AG10803 (cell line): ENCODE data around the gene GRIK3.

Experiments used
- DNase-seq: peaks from one replicate; pipeline ENCODE4 v3.0.0; 2010; ENCODE audit warnings: low read depth
- H3K4me3 ChIP-seq: 2 replicates; pipeline ENCODE4 v1.5.1; 2011; ENCODE audit warnings: mild to moderate bottlenecking, low read length, control low read depth
- CTCF ChIP-seq: conservative IDR thresholded peaks from 2 replicates; pipeline ENCODE4 v1.5.1; 2011; ENCODE audit warnings: mild to moderate bottlenecking, low read length, control low read depth, inconsistent platforms

The GRIK3 gene

GRCh38 chr1:36885540-36886357 is 148.6 kb downstream of the GRIK3 start:
- H3K4me3 ChIP-seq, result no peak overlapping the region
- DNase-seq, result no peak
- no peak for TF ChIP-seq CTCF

DNA sequence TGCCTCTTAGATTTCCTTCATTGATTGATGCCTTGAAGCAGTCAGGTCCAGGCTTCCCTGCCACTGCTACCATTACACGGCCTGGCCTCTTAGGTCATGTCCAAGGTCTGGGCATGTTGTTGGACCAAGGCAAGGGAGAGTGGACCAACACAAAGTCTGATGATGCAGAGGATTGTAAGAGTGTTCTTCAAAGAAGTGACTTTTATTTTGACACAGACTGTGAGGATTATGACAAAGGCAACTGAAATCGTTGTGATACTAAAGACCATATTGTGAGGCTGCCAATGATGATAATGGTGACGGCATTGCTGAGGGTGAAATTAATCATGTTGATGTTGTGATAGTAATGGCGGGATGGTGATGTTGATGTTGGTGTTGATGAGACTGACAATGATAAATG is 149.5 kb downstream of the GRIK3 start:
- DNase-seq, result no peak
- no peak overlapping the region for H3K4me3 ChIP-seq
- no peak for TF ChIP-seq CTCF

DNA sequence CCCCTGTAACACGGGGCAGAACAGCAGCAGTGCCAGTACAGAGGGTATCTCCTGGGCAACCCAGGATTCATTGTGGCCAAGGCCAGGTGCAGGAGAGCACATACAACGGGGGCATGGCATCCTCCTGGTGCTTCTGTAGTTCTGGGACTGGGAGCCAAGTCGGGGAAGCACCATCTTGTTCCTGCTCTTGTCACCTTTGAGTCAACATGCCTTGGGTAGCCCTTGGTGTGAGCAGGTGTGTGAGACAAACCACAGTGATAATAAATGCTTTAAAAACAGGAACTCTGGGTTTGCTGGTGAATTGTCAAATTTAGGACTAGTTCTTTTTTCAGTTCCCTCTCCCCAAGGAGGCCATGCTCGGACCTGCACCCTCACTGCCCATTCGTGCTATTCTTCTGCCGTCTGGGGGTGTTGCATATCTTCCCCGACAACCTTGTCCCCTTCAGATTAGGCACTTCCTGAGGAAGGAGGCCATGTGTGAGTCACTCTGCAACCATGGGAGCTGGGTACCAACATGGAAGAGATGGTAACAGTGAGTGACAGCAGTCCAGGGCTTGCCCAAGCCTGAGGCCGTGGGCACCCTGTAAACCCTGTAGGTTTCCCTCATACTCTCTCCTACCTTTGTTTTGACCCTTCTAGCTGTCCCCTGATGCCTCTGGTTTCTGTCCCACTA is 150.2 kb downstream of the GRIK3 start:
- H3K4me3 ChIP-seq, result no peak overlapping the region
- no peak for DNase-seq
- TF ChIP-seq CTCF, result no peak

DNA sequence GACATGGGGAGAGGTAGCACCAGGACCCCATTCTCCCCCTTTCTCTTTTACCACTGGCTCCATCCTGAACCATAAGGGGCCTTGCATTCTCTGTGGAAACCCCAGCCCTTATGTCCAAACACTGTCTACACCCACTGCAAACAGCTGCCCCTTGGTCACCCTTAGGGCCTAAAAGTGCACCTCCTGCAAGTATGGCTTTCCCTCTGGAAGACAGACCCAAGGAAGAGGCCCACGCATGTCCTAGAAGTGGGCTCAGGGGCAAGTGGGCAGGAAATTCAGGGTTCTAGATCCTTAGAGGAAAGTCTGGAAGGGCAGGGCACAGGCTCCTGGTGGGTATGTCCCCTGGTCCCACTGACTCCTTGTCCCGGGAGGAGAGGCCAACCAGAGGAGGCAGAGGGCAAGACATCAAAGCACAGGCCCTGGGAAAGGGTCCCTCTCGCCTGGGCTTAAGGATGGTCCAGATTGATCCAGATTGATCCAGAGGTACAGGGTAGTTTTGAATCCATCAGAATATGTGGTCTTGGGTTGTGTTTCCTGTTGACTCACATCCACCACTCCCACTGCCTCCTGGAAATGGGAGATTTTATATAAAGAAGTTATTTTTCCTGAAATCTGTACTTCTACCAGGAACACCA is 150.9 kb downstream of the GRIK3 start:
- no peak for TF ChIP-seq CTCF

DNA sequence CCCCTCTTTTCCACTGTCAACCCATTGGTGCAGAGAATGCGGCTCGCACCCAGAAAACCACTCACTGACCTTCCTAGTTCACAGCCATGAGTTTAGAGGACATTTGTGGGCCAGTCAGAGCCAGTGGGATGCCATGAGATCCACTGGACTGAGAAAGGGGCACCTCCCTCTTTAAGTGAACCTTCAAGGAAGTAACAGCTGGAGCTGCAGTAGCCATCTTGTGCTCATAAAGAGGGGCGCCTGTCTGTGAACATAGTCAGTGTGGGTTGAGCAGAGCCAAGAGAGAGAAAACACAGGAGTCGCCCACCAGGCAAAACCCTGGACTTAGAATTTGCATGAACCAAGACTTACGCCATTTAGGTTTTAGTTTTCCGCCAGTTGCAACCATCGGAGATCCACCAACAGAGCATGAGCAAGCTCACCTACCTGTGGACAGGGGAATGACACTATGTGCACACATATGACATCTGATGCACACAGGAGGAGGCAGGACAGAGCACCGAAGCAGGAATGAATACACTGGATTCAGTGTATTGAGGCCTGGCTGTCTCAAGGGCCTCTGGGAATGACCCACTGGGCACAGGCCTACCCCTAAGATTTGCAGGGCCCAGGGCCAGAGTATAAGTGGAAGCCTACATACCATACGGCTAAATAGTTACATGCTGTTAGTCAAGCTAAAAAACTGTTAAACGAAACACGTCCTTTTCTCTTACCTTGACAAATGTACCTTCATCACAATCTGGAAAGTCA is 151.6 kb downstream of the GRIK3 start:
- no peak overlapping the region for H3K4me3 ChIP-seq
- no peak for DNase-seq
- TF ChIP-seq CTCF, result no peak

More for the DNA sequence above, 150.9 kb downstream of the GRIK3 start:
- DNase-seq, result no peak
- no peak overlapping the region for H3K4me3 ChIP-seq

DNA sequence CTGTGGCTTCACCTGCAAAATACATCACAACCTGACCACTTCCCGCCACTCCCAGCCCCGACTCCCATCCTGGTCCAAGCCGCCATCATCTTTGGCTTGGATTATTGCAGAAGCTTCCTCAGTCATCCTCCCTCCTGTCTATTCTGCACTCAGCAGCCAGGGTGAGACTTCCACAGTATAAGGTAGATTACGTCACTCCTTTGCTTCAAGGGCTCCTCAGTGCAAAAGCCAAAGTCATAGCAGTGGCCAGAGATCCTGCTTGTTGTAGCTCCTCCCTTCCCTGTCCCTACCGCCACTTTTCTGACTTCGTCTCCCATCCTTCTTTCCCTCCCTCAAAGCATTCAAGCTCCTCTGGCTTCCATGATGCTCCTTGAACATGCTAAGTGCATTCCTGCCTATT is 152.8 kb downstream of the GRIK3 start:
- TF ChIP-seq CTCF, result no peak
- DNase-seq, result no peak
- no peak overlapping the region for H3K4me3 ChIP-seq
